Skeletal muscle satellite cell (primary cell): ENCODE data around the gene UBTD1.

Source experiments
- H3K27me3 ChIP-seq: 2 replicates; pipeline ENCODE4 v1.7.0; 2013; ENCODE audit warnings: low read length; ENCODE audit not compliant: control insufficient read depth, insufficient read depth
- H3K36me3 ChIP-seq: 2 replicates; pipeline ENCODE4 v1.7.0; 2013; ENCODE audit warnings: mild to moderate bottlenecking, control low read depth, low read length; ENCODE audit not compliant: insufficient read depth
- H3K4me1 ChIP-seq: 2 replicates; pipeline ENCODE4 v1.7.0; 2013; ENCODE audit warnings: low read length; ENCODE audit not compliant: control insufficient read depth, insufficient read depth
- H3K4me2 ChIP-seq: 2 replicates; pipeline ENCODE4 v1.7.0; 2013; ENCODE audit warnings: mild to moderate bottlenecking, low read length
- H3K4me3 ChIP-seq: 2 replicates; pipeline ENCODE4 v1.7.0; 2013; ENCODE audit warnings: low read length
- H3K9ac ChIP-seq: 2 replicates; pipeline ENCODE4 v1.7.0; 2013; ENCODE audit warnings: mild to moderate bottlenecking, low read depth, low read length, moderate library complexity
- H3K9me3 ChIP-seq: replicated peaks from 2 replicates; pipeline ENCODE4 v1.7.0; 2013; ENCODE audit warnings: mild to moderate bottlenecking, control low read depth, low read length

Gene UBTD1

GRCh38 chr10:97483921-97484320, 14.8 kb upstream of the UBTD1 start:
- Histone ChIP-seq H3K9me3 (no peaks in the 10 kb centered on the region), H3K4me1 (peaks cover 11% of the 10 kb centered on the region), H3K27me3 (no peaks in the 10 kb centered on the region), H3K9ac (no peak overlapping the region), H3K4me3 (no peak overlapping the region), H3K4me2 (no peak overlapping the region), H3K36me3 (peaks cover 37% of the 10 kb centered on the region)

DNA sequence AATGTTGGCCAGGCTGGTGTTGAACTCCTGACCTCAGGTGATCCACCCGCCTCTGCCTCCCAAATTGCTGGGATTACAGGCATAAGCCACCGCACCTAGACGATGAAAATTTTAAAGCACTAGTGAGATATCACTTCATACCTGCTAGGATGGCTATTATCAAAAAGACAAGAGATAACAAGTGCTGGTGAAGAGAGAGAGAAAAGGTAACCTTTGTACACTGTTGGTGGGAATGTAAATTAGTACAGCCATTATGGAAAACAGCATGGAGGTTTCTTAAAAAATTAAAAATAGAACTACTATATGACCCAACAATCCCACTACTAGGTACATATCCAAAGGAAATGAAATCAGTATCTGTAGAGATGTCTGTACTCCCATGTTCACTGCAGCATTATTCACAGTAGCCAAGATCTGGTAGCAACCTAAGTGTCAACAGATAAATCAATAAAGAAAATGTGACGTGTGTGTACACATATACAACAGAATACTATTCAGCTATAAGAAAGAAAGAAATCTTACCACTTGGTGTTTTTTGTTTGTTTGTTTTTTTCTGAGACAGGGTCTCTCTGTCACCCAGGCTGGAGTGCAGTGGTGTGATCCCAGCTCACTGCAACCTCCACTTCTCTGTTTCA, 13.0 kb upstream of the UBTD1 start:
- Histone ChIP-seq H3K4me2 (no peak overlapping the region), H3K27me3 (no peaks in the 10 kb centered on the region), H3K36me3 (peaks cover 24% of the 10 kb centered on the region), H3K9me3 (no peaks in the 10 kb centered on the region), H3K9ac (no peak overlapping the region), H3K4me3 (no peak overlapping the region), H3K4me1 (peaks cover 5% of the 10 kb centered on the region)

GRCh38 chr10:97490592-97490991, 8.1 kb upstream of the UBTD1 start:
- no peaks in the 10 kb centered on the region for H3K27me3 ChIP-seq
- no peak overlapping the region for H3K9ac ChIP-seq
- no peaks in the 10 kb centered on the region for H3K9me3 ChIP-seq
- H3K4me1 ChIP-seq: peaks cover 21% of the 10 kb centered on the region
- peaks cover 6% of the 10 kb centered on the region for H3K36me3 ChIP-seq
- peak overlapping the region; percentile 28 for H3K4me2 ChIP-seq
- no peak overlapping the region for H3K4me3 ChIP-seq

GRCh38 chr10:97494151-97494550, 4.6 kb upstream of the UBTD1 start:
- peaks cover 27% of the 10 kb centered on the region for H3K4me1 ChIP-seq
- H3K9me3 ChIP-seq: no peaks in the 10 kb centered on the region
- H3K27me3 ChIP-seq: no peaks in the 10 kb centered on the region
- peaks cover 2% of the 10 kb centered on the region for H3K36me3 ChIP-seq
- no peak overlapping the region for H3K9ac ChIP-seq
- peak overlapping the region; percentile 18 for H3K4me2 ChIP-seq
- H3K4me3 ChIP-seq: no peak overlapping the region

- H3K9me3 ChIP-seq: no peaks in the 10 kb centered on the region
- peak overlapping the region; percentile 40 for H3K4me2 ChIP-seq
- H3K4me3 ChIP-seq: no peak overlapping the region
- H3K36me3 ChIP-seq: peaks cover 2% of the 10 kb centered on the region
- H3K27me3 ChIP-seq: no peaks in the 10 kb centered on the region
- peaks cover 29% of the 10 kb centered on the region for H3K4me1 ChIP-seq
- no peak overlapping the region for H3K9ac ChIP-seq
Measured at GRCh38 chr10:97494863-97495506, 3.7 kb upstream of the UBTD1 start.

GRCh38 chr10:97497572-97498075, 1.1 kb upstream of the UBTD1 start:
- Histone ChIP-seq H3K4me1 (peaks cover 25% of the 10 kb centered on the region), H3K9me3 (no peaks in the 10 kb centered on the region), H3K4me2 (peak overlapping the region; percentile 97), H3K36me3 (no peaks in the 10 kb centered on the region), H3K4me3 (peak overlapping the region; percentile 92), H3K9ac (peak overlapping the region; percentile 92), H3K27me3 (no peaks in the 10 kb centered on the region)

DNA sequence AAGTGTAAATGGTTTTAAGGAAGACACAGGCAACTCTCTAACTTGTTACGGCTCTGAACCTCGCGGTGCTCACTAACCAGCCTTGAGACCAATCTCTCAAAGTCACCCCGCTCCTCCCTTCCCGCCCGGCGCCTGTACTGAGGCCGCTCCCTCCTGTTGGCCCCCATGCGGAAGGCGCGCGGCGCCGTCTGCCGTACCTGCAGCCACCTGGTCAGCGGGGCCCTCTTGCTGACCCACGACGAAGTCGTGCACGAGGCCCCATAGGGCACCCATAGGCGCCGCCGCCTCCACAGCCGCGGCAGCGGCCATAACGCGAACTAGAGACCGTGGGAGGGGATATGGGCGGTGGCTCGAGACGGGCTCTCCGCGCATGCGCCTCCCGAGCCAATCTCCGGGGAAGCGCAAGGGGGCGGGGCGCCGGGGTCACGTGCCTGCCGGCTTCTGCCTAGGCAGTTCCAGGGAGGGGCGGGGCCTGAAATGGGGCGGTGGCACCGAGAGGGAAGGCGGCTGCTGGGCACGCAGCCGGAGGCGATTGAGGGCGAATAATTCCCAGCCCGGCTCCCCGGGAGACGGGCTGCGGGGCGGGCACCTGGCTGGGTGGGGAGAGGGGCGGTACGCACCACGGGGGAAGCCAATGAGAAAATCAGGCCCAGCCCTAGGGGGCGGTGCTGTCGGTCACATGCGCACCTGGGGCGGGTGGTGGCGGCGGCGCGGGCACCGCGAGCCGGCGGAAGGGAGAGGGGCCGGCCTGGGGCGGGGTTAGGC, 466 bp upstream of the UBTD1 start, which contains the start of gene MMS19:
Gene MMS19 (minus strand): TSS at position 347 of the 765 bp plus-strand sequence. CDS start 38 bp downstream, at position 309.
- H3K4me1 ChIP-seq: peaks cover 25% of the 10 kb centered on the region
- H3K4me2 ChIP-seq: peak within 1 kb of the TSS; percentile 97
- no peaks in the 10 kb centered on the region for H3K9me3 ChIP-seq
- H3K36me3 ChIP-seq: no peaks in the 10 kb centered on the region
- H3K9ac ChIP-seq: peak within 1 kb of the TSS; percentile 92
- peak within 1 kb of the TSS; percentile 92 for H3K4me3 ChIP-seq
- H3K27me3 ChIP-seq: no peaks in the 10 kb centered on the region

DNA sequence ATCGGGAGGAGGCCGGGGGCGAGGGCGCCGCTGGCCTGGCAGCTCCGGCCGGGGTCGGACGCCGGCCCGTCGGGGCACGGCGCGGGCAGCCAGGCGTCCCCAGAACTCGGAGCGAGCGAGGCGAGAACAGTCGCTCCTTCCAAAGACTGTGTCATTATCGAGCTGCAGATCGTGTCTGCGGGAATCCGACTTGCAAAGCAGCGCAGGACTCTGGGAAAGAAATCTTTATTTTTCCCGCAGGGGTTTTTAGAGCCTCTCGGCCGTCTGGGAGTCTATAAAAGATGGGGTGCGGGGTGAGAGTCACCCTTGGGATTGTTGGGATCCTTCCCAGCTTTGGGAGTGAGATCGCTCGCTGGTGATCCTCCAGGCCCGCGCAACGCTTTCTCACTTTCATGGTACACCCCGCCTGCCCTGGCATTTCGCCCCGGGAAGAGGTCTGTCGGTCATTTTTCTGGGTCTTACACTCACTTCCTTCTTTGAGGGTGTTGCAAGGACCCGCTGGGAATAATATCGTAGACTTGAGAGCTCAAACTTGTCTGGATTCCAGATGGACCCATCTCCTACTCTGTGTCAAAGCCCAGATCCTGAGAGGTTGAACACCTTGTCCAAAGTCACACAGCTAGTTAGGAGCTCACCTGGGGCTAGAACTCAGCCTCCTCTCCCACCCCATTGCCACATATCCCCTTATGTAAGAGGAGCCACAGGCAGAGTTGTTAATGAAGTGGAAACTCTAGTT, 1.0 kb downstream of the UBTD1 start:
- Histone ChIP-seq H3K9me3 (no peaks in the 10 kb centered on the region), H3K36me3 (peaks cover 3% of the 10 kb centered on the region), H3K27me3 (no peaks in the 10 kb centered on the region), H3K4me3 (peak overlapping the region; percentile 92), H3K9ac (peak overlapping the region; percentile 92), H3K4me2 (peak overlapping the region; percentile 97), H3K4me1 (peaks cover 18% of the 10 kb centered on the region)

DNA sequence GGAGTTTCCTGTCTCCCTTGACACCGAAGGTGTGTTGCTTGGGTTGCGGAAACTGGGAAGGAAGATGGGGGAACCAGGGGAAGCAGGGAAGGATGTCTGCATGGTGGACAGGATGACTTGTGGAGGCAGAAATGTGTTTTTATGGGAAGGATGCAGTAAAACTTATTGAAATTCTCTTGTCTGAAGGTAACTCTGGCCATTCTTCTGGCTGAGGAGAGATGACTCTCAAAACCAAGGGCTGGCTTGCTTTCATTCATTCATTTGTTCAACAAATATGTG, 1.5 kb downstream of the UBTD1 start:
- peak overlapping the region; percentile 92 for H3K4me3 ChIP-seq
- peaks cover 14% of the 10 kb centered on the region for H3K4me1 ChIP-seq
- H3K9me3 ChIP-seq: no peaks in the 10 kb centered on the region
- peaks cover 6% of the 10 kb centered on the region for H3K36me3 ChIP-seq
- no peaks in the 10 kb centered on the region for H3K27me3 ChIP-seq
- peak overlapping the region; percentile 92 for H3K9ac ChIP-seq
- peak overlapping the region; percentile 97 for H3K4me2 ChIP-seq

DNA sequence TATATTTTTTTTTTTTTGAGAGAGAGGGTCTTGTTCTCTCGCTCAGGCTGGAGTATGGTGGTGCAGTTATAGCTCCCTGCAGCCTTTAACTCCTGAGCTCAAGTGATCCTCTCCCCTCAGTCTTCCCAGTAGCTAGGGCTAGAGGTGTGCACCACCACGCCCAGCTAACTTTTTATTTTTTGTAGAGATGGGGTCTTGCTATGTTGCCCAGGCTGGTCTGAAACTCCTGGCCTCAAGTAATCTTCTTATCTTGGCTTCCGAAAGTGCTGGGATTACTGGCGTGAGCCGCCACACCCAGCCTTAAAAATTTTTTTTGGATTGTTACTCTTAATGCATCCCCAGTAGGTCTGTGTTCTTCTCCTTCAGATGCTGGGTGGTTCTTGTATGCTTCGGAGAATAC, 4.2 kb downstream of the UBTD1 start:
- Histone ChIP-seq H3K9me3 (no peaks in the 10 kb centered on the region), H3K9ac (no peak overlapping the region), H3K27me3 (no peaks in the 10 kb centered on the region), H3K4me2 (no peak overlapping the region), H3K4me1 (peaks cover 8% of the 10 kb centered on the region), H3K4me3 (no peak overlapping the region), H3K36me3 (peaks cover 6% of the 10 kb centered on the region)

DNA sequence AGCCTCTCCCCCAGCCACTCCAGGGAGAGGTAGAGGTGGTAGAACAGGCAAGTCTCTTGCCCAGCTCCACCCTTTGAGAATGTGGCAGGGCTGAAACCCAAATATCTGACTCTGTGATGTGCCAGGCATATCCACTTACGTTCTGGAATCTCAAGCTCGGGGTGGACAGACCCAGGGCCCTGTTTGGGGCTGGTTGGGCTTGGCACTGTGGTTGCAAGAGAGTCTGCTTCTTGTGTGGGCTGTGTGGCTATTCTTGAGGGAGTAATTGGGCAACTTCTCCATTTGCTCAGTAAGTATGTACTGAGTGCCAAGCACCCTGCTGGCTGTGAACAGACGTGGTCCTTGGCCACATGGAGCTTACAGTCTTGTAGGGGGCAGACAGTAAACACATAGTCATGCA, 4.7 kb downstream of the UBTD1 start:
- Histone ChIP-seq H3K4me1 (peaks cover 8% of the 10 kb centered on the region), H3K36me3 (peaks cover 6% of the 10 kb centered on the region), H3K4me3 (no peak overlapping the region), H3K9ac (no peak overlapping the region), H3K27me3 (no peaks in the 10 kb centered on the region), H3K4me2 (no peak overlapping the region), H3K9me3 (no peaks in the 10 kb centered on the region)
